ENCODE data around the gene FNTB.

Gene FNTB

GRCh38 chr14:65015391-65015790 is 28.7 kb downstream of the FNTB start:
- in situ Hi-C loops (cut with HindIII; ENCODE audit: low sequenced_read_pairs), result no loop called here
- DNase-seq (ENCODE audit: low read depth, low spot score), result no peak
- no peak overlapping the region for H3K4me3 ChIP-seq (ENCODE audit: low read depth, low read length)
- TF ChIP-seq, protein P1, sequence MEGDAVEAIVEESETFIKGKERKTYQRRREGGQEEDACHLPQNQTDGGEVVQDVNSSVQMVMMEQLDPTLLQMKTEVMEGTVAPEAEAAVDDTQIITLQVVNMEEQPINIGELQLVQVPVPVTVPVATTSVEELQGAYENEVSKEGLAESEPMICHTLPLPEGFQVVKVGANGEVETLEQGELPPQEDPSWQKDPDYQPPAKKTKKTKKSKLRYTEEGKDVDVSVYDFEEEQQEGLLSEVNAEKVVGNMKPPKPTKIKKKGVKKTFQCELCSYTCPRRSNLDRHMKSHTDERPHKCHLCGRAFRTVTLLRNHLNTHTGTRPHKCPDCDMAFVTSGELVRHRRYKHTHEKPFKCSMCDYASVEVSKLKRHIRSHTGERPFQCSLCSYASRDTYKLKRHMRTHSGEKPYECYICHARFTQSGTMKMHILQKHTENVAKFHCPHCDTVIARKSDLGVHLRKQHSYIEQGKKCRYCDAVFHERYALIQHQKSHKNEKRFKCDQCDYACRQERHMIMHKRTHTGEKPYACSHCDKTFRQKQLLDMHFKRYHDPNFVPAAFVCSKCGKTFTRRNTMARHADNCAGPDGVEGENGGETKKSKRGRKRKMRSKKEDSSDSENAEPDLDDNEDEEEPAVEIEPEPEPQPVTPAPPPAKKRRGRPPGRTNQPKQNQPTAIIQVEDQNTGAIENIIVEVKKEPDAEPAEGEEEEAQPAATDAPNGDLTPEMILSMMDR (IDR thresholded peaks at IDR 0.05; ENCODE audit: low read depth, low read length), result no peak

DNA sequence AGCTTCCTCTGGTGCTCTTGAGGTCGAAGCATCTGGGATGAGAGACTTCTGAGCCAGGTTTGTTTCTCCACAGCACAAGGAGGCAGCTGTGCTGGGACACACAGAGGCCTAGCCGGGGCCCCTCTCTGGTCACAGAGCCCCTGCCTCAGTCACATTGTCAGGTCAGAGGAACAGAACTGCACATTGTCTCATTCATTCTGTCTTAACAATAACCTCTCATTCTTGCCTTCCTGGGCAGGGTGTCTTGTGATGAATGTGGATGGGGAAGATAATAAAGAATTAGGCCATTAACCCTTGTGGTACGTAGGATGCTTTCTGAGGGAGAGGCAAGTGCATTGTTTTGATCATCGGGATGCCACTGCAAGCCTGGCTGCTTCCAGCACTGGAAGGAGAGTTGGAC is 29.8 kb downstream of the FNTB start:
- no peak overlapping the region for H3K4me3 ChIP-seq (ENCODE audit: low read depth, low read length)
- in situ Hi-C loops (cut with HindIII; ENCODE audit: low sequenced_read_pairs), result no loop called here
- no peak for DNase-seq (ENCODE audit: low read depth, low spot score)
- TF ChIP-seq, protein P1 (IDR thresholded peaks at IDR 0.05; ENCODE audit: low read depth, low read length), result no peak

DNA sequence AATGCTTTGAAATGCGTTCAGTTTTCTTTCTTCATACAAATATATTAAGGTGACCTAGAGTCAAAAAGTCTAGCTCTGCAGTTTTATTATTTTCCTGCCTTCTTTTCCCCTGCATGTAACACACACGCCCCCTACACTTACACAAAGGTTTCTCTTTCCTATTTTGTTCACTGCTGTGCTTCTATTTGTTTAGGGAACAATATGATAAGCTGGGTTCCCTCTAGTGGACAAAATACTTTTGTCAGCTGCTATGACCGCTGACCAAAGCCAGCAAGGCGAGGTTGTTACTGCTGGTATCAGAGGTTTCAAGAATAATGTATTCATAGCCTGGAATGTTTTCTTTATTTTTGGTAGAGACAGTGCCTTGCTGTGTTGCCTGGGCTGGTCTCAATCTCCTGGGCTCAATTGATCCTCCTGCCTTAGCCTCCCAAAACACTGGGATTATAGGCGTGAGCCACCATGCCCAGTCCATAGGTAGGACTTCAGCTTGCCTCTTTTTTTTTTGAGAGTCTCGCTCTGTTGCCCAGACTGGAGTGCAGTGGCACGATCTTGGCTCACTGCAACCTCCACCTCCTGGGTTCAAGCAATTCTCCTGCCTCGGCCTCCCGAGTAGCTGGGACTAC is 33.4 kb downstream of the FNTB start:
- H3K4me3 ChIP-seq (ENCODE audit: low read depth, low read length), result no peak overlapping the region
- in situ Hi-C loops (cut with HindIII; ENCODE audit: low sequenced_read_pairs), result no loop called here
- peak; percentile 84 for DNase-seq (ENCODE audit: low read depth, low spot score)
- TF ChIP-seq, protein P1 (IDR thresholded peaks at IDR 0.05; ENCODE audit: low read depth, low read length), result peak; percentile 79

GRCh38 chr14:65024957-65025356 is 38.3 kb downstream of the FNTB start:
- in situ Hi-C loops (cut with HindIII; ENCODE audit: low sequenced_read_pairs), result no loop called here
- H3K4me3 ChIP-seq (ENCODE audit: low read depth, low read length), result no peak overlapping the region
- DNase-seq (ENCODE audit: low read depth, low spot score), result no peak
- TF ChIP-seq, protein P1 (IDR thresholded peaks at IDR 0.05; ENCODE audit: low read depth, low read length), result no peak

- in situ Hi-C loops (cut with HindIII; ENCODE audit: low sequenced_read_pairs), result no loop called here
- no peak for DNase-seq (ENCODE audit: low read depth, low spot score)
- no peak overlapping the region for H3K4me3 ChIP-seq (ENCODE audit: low read depth, low read length)
- TF ChIP-seq, protein P1 (IDR thresholded peaks at IDR 0.05; ENCODE audit: low read depth, low read length), result no peak
Observed at GRCh38 chr14:65025818-65026217, 39.1 kb downstream of the FNTB start.

- no peak overlapping the region for H3K4me3 ChIP-seq (ENCODE audit: low read depth, low read length)
- TF ChIP-seq, protein P1 (IDR thresholded peaks at IDR 0.05; ENCODE audit: low read depth, low read length), result no peak
- in situ Hi-C loops (cut with HindIII; ENCODE audit: low sequenced_read_pairs), result no loop called here
Observed at GRCh38 chr14:65026526-65026925, 39.8 kb downstream of the FNTB start.

More at GRCh38 chr14:65026526-65026925, 39.8 kb downstream of the FNTB start:
- no peak for DNase-seq (ENCODE audit: low read depth, low spot score)
